WTC11 (cell line): ENCODE measurements around the gene C11orf21.
"Not testable (repeated sequence)": the region's sequence is repeated elsewhere in the genome, so short reads cannot be mapped to it uniquely, and the experiment has no call there.

Experiments
- CREB1 ChIP-seq: sonication (generic); formaldehyde crosslinking; IDR thresholded peaks from 2 replicates; pipeline ENCODE4 v1.8.0; 2023; ENCODE audit warnings: mild to moderate bottlenecking, missing genetic modification reagents
- RELA ChIP-seq: sonication (generic); formaldehyde crosslinking; IDR thresholded peaks from 2 replicates; pipeline ENCODE4 v1.8.1; 2022; ENCODE audit warnings: missing genetic modification reagents, mild to moderate bottlenecking, borderline replicate concordance
- ZNF138 ChIP-seq: sonication (generic); formaldehyde crosslinking; conservative IDR thresholded peaks from 2 replicates; pipeline ENCODE4 v1.8.1; 2022; ENCODE audit warnings: mild to moderate bottlenecking, moderate library complexity, missing genetic modification reagents
- TF ChIP-seq, protein P1 (sequence below): fragments of 200-600 bp; IDR thresholded peaks from 2 replicates; pipeline ENCODE4 v1.8.0; 2022; ENCODE audit warnings: antibody characterized with exemption
- TF ChIP-seq, protein P2 (sequence below): sonication (generic); formaldehyde crosslinking; IDR thresholded peaks from 2 replicates; pipeline ENCODE4 v1.8.1; 2022; ENCODE audit warnings: missing genetic modification reagents, borderline replicate concordance

DNA sequence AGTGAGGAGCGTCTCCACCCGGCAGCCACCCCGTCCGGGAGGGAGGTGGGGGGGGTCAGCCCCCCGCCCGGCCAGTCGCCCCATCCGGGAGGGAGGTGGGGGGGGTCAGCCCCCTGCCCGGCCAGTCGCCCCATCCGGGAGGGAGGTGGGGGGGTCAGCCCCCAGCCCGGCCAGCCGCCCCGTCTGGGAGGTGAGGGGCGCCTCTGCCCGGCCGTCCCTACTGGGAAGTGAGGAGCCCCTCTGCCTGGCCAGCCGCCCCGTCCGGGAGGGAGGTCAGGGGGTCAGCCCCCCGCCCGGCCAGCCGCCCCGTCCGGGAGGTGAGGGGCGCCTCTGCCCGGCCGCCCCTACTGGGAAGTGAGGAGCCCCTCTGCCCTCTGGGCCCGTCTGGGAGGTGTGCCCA, 30.9 kb upstream of the C11orf21 start:
- TF ChIP-seq, protein P1, sequence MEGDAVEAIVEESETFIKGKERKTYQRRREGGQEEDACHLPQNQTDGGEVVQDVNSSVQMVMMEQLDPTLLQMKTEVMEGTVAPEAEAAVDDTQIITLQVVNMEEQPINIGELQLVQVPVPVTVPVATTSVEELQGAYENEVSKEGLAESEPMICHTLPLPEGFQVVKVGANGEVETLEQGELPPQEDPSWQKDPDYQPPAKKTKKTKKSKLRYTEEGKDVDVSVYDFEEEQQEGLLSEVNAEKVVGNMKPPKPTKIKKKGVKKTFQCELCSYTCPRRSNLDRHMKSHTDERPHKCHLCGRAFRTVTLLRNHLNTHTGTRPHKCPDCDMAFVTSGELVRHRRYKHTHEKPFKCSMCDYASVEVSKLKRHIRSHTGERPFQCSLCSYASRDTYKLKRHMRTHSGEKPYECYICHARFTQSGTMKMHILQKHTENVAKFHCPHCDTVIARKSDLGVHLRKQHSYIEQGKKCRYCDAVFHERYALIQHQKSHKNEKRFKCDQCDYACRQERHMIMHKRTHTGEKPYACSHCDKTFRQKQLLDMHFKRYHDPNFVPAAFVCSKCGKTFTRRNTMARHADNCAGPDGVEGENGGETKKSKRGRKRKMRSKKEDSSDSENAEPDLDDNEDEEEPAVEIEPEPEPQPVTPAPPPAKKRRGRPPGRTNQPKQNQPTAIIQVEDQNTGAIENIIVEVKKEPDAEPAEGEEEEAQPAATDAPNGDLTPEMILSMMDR = not testable (repeated sequence)
- TF ChIP-seq, protein P2, sequence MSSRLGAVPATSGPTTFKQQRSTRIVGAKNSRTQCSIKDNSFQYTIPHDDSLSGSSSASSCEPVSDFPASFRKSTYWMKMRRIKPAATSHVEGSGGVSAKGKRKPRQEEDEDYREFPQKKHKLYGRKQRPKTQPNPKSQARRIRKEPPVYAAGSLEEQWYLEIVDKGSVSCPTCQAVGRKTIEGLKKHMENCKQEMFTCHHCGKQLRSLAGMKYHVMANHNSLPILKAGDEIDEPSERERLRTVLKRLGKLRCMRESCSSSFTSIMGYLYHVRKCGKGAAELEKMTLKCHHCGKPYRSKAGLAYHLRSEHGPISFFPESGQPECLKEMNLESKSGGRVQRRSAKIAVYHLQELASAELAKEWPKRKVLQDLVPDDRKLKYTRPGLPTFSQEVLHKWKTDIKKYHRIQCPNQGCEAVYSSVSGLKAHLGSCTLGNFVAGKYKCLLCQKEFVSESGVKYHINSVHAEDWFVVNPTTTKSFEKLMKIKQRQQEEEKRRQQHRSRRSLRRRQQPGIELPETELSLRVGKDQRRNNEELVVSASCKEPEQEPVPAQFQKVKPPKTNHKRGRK = not testable (repeated sequence)
- TF ChIP-seq ZNF138 (CRISPR knock-in tag); CREB1; RELA (CRISPR knock-in tag): not testable (repeated sequence)
